MG63 (cell line): ENCODE measurements around the gene CDX1. TPM values are rescaled to one million over a fixed set of nuclear protein-coding genes. Genes with fewer than 3 reads are reported as not detected.

ENCODE experiments used
- DNase-seq: peaks from one replicate; pipeline ENCODE4 v3.0.0-alpha.2; 2020
- H3K27me3 ChIP-seq: fragments of 250-450 bp; sonication (Bioruptor Pico); 2 replicates; pipeline ENCODE4 v1.5.1; 2020; ENCODE audit warnings: mild to moderate bottlenecking, moderate library complexity
- H3K36me3 ChIP-seq: fragments of 250-450 bp; sonication (Bioruptor Pico); 2 replicates; pipeline ENCODE4 v1.5.1; 2020; ENCODE audit warnings: mild to moderate bottlenecking, moderate library complexity
- H3K4me3 ChIP-seq: fragments of 250-450 bp; sonication (Bioruptor Pico); 2 replicates; pipeline ENCODE4 v1.5.1; 2020; ENCODE audit warnings: mild to moderate bottlenecking, moderate library complexity
- H3K9me3 ChIP-seq: fragments of 250-450 bp; sonication (Bioruptor Pico); 2 replicates; pipeline ENCODE4 v1.5.1; 2020; ENCODE audit warnings: mild to moderate bottlenecking, moderate library complexity
- total RNA-seq: library from RNA; depleted of rRNA; stranded (reverse); fragments of >200 nt; shearing (Covaris generic); gene quantifications from 2 replicates; pipeline ENCODE4 v1.2.3, GENCODE V29; 2014; ENCODE audit warnings: low replicate concordance; rRNA removed

The CDX1 gene
- 0.07 TPM in 1 of 2 replicates, not detected in the other for total RNA-seq

GRCh38 chr5:150166650-150167511 lies at the start of gene CDX1:
Gene CDX1, plus strand, starts transcription at chr5:150166778. Its CDS starts 99 bp downstream, at chr5:150166877.
- H3K27me3 ChIP-seq, result no peaks in the 10 kb centered on the region
- no peaks in the 10 kb centered on the region for H3K9me3 ChIP-seq
- no peaks in the 10 kb centered on the region for H3K36me3 ChIP-seq
- H3K4me3 ChIP-seq, result no peak within 1 kb of the TSS
- no peak for DNase-seq

- Histone ChIP-seq H3K9me3 (no peaks in the 10 kb centered on the region), H3K4me3 (no peak overlapping the region)
- DNase-seq, result no peak
These were observed 48.5 kb upstream of the CDX1 start for GRCh38 chr5:150117945-150118560.

GRCh38 chr5:150118561-150119229 lies 47.9 kb upstream of the CDX1 start:
- no peaks in the 10 kb centered on the region for H3K27me3 ChIP-seq
- no peak for DNase-seq
- no peaks in the 10 kb centered on the region for H3K9me3 ChIP-seq
- H3K4me3 ChIP-seq, result no peak overlapping the region
- peaks cover 19% of the 10 kb centered on the region for H3K36me3 ChIP-seq

More at GRCh38 chr5:150117945-150118560, 48.5 kb upstream of the CDX1 start:
- peaks cover 15% of the 10 kb centered on the region for H3K36me3 ChIP-seq
- no peaks in the 10 kb centered on the region for H3K27me3 ChIP-seq

GRCh38 chr5:150119421-150120061 lies 47.0 kb upstream of the CDX1 start:
- H3K36me3 ChIP-seq, result peaks cover 19% of the 10 kb centered on the region
- no peaks in the 10 kb centered on the region for H3K27me3 ChIP-seq
- DNase-seq, result no peak
- H3K9me3 ChIP-seq, result no peaks in the 10 kb centered on the region
- H3K4me3 ChIP-seq, result no peak overlapping the region

GRCh38 chr5:150120062-150120441 lies 46.5 kb upstream of the CDX1 start:
- H3K9me3 ChIP-seq, result no peaks in the 10 kb centered on the region
- no peaks in the 10 kb centered on the region for H3K27me3 ChIP-seq
- peaks cover 20% of the 10 kb centered on the region for H3K36me3 ChIP-seq
- no peak overlapping the region for H3K4me3 ChIP-seq
- no peak for DNase-seq

GRCh38 chr5:150120617-150121447 lies 45.7 kb upstream of the CDX1 start:
- no peaks in the 10 kb centered on the region for H3K9me3 ChIP-seq
- H3K27me3 ChIP-seq, result no peaks in the 10 kb centered on the region
- H3K4me3 ChIP-seq, result no peak overlapping the region
- H3K36me3 ChIP-seq, result peaks cover 26% of the 10 kb centered on the region
- no peak for DNase-seq

- H3K4me3 ChIP-seq, result no peak overlapping the region
- DNase-seq, result no peak
- peaks cover 28% of the 10 kb centered on the region for H3K36me3 ChIP-seq
These were observed 45.0 kb upstream of the CDX1 start for GRCh38 chr5:150121448-150122157.

GRCh38 chr5:150122158-150122510 lies 44.4 kb upstream of the CDX1 start:
- Histone ChIP-seq H3K36me3 (peaks cover 28% of the 10 kb centered on the region), H3K4me3 (no peak overlapping the region), H3K9me3 (no peaks in the 10 kb centered on the region), H3K27me3 (no peaks in the 10 kb centered on the region)
- DNase-seq, result peak; percentile 33

More at GRCh38 chr5:150121448-150122157, 45.0 kb upstream of the CDX1 start:
- H3K9me3 ChIP-seq, result no peaks in the 10 kb centered on the region
- no peaks in the 10 kb centered on the region for H3K27me3 ChIP-seq

GRCh38 chr5:150122536-150123481 lies 43.8 kb upstream of the CDX1 start:
- peaks cover 28% of the 10 kb centered on the region for H3K36me3 ChIP-seq
- no peak overlapping the region for H3K4me3 ChIP-seq
- H3K27me3 ChIP-seq, result no peaks in the 10 kb centered on the region
- H3K9me3 ChIP-seq, result no peaks in the 10 kb centered on the region
- no peak for DNase-seq

GRCh38 chr5:150123542-150123941 lies 43.0 kb upstream of the CDX1 start:
- peaks cover 26% of the 10 kb centered on the region for H3K36me3 ChIP-seq
- no peaks in the 10 kb centered on the region for H3K27me3 ChIP-seq
- no peaks in the 10 kb centered on the region for H3K9me3 ChIP-seq
- DNase-seq, result no peak
- no peak overlapping the region for H3K4me3 ChIP-seq

- Histone ChIP-seq H3K4me3 (no peak overlapping the region), H3K36me3 (peaks cover 26% of the 10 kb centered on the region), H3K9me3 (no peaks in the 10 kb centered on the region), H3K27me3 (no peaks in the 10 kb centered on the region)
- no peak for DNase-seq
These were observed 42.4 kb upstream of the CDX1 start for GRCh38 chr5:150124111-150124557.

GRCh38 chr5:150124596-150124995 lies 42.0 kb upstream of the CDX1 start:
- no peak overlapping the region for H3K4me3 ChIP-seq
- H3K9me3 ChIP-seq, result no peaks in the 10 kb centered on the region
- peaks cover 28% of the 10 kb centered on the region for H3K36me3 ChIP-seq
- H3K27me3 ChIP-seq, result no peaks in the 10 kb centered on the region
- no peak for DNase-seq

GRCh38 chr5:150125334-150125733 lies 41.2 kb upstream of the CDX1 start:
- H3K36me3 ChIP-seq, result peaks cover 33% of the 10 kb centered on the region
- DNase-seq, result no peak
- no peaks in the 10 kb centered on the region for H3K27me3 ChIP-seq
- no peaks in the 10 kb centered on the region for H3K9me3 ChIP-seq
- no peak overlapping the region for H3K4me3 ChIP-seq

GRCh38 chr5:150126199-150126920 lies 40.2 kb upstream of the CDX1 start:
- Histone ChIP-seq H3K4me3 (no peak overlapping the region), H3K27me3 (no peaks in the 10 kb centered on the region), H3K36me3 (peaks cover 40% of the 10 kb centered on the region), H3K9me3 (no peaks in the 10 kb centered on the region)
- no peak for DNase-seq
